HepG2 (cell line): Measurements from ENCODE around the gene PCDHA13.

Source experiments
- CHD2 ChIP-seq: IDR thresholded peaks from 2 replicates; pipeline ENCODE4 v1.6.1; 2011; ENCODE audit warnings: low read depth, low read length, improper control_type of control experiment
- EP300 ChIP-seq, 3 experiments: sonication (generic) in 1 of 3; formaldehyde crosslinking in 1 of 3; IDR thresholded peaks; 2 replicates each; pipeline versions ENCODE4 v1.5.1 to v1.6.1; 2011 to 2020; ENCODE audit warnings: low read depth in 2 of 3, low read length in 2 of 3, borderline replicate concordance in 1 of 3, improper control_type of control experiment in 1 of 3, mild to moderate bottlenecking in 1 of 3, missing genetic modification reagents in 1 of 3, moderate library complexity in 1 of 3
- FOXM1 ChIP-seq: sonication (generic); formaldehyde crosslinking; IDR thresholded peaks from 2 replicates; pipeline ENCODE4 v1.5.0; 2020; ENCODE audit warnings: missing genetic modification reagents
- GATAD1 ChIP-seq: IDR thresholded peaks from 2 replicates; pipeline ENCODE4 v1.6.1; 2016; ENCODE audit warnings: missing genetic modification reagents, missing compliant biosample characterization
- HDAC2 ChIP-seq: sonication (generic); formaldehyde crosslinking; IDR thresholded peaks from 2 replicates; pipeline ENCODE4 v1.4.0; 2020; ENCODE audit warnings: missing genetic modification reagents
- MYNN ChIP-seq: sonication (generic); formaldehyde crosslinking; IDR thresholded peaks from 2 replicates; pipeline ENCODE4 v1.4.0; 2020; ENCODE audit warnings: mild to moderate bottlenecking, low read depth, missing genetic modification reagents
- POLR2A ChIP-seq, 2 experiments: IDR thresholded peaks; 2 replicates each; pipeline ENCODE4 v1.6.1; 2011; ENCODE audit warnings: low read depth in 2 of 2, low read length in 2 of 2, mild to moderate bottlenecking in 1 of 2, moderate library complexity in 1 of 2; ENCODE audit not compliant: insufficient read depth in 1 of 2
- TCF7L2 ChIP-seq: IDR thresholded peaks from 2 replicates; pipeline ENCODE4 v1.6.1; 2011; ENCODE audit warnings: mild to moderate bottlenecking, low read depth, low read length, moderate library complexity
- TP53 ChIP-seq: sonication (generic); formaldehyde crosslinking; conservative IDR thresholded peaks from 2 replicates; pipeline ENCODE4 v1.4.0; 2020; ENCODE audit warnings: missing genetic modification reagents
- TF ChIP-seq, protein P1 (sequence below): IDR thresholded peaks from 2 replicates; pipeline ENCODE4 v1.6.1; 2012; ENCODE audit warnings: inconsistent platforms
- TF ChIP-seq, protein P2 (sequence below), 2 experiments: sonication (generic) in 1 of 2; formaldehyde crosslinking in 1 of 2; IDR thresholded peaks; 2 replicates each; pipeline versions ENCODE4 v1.4.0 to v1.6.1; 2018 to 2020; ENCODE audit warnings: missing genetic modification reagents in 2 of 2, borderline replicate concordance in 1 of 2, low read depth in 1 of 2, mild to moderate bottlenecking in 1 of 2, missing biosample characterization in 1 of 2
- TF ChIP-seq, protein P3 (sequence below): sonication (generic); formaldehyde crosslinking; IDR thresholded peaks from 2 replicates; pipeline ENCODE4 v1.5.0; 2020; ENCODE audit warnings: mild to moderate bottlenecking, missing genetic modification reagents, moderate library complexity
- TF ChIP-seq, protein P4 (sequence below): sonication (generic); formaldehyde crosslinking; IDR thresholded peaks from 2 replicates; pipeline ENCODE4 v1.4.0; 2020; ENCODE audit warnings: missing genetic modification reagents
- TF ChIP-seq, protein P5 (sequence below), 2 experiments: fragments of 450-650 bp in 1 of 2; sonication (generic) in 1 of 2; formaldehyde crosslinking in 1 of 2; IDR thresholded peaks; 2 replicates each; pipeline versions ENCODE4 v1.6.1 to v1.8.0; 2016 to 2022; ENCODE audit warnings: antibody characterized with exemption in 1 of 2, mild to moderate bottlenecking in 1 of 2, missing genetic modification reagents in 1 of 2

DNA sequence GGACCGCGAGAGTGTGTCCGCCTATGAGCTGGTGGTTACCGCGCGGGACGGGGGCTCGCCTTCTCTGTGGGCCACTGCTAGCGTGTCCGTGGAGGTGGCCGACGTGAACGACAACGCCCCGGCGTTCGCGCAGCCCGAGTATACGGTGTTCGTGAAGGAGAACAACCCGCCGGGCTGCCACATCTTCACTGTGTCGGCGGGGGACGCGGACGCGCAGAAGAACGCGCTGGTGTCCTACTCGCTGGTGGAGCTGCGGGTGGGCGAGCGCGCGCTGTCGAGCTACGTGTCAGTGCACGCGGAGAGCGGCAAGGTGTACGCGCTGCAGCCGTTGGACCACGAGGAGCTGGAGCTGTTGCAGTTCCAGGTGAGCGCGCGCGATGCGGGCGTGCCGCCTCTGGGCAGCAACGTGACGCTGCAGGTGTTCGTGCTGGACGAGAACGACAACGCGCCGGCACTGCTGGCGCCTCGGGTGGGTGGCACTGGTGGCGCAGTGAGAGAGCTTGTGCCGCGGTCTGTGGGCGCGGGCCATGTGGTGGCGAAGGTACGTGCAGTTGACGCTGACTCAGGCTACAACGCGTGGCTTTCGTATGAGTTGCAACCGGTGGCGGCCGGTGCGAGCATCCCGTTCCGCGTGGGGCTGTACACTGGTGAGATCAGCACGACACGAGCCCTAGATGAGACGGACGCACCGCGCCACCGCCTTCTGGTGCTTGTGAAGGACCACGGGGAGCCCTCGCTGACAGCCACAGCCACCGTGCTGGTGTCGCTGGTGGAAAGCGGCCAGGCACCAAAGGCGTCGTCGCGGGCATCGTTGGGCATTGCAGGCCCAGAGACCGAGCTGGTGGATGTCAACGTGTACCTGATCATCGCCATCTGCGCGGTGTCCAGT lies 46.1 kb upstream of the PCDHA13 start:
- no peak for TF ChIP-seq POLR2A (IDR thresholded peaks at IDR 0.05; ENCODE audit: insufficient read depth in 1 of 2, low read depth in 2 of 2, low read length in 2 of 2)
- TF ChIP-seq, protein P1, sequence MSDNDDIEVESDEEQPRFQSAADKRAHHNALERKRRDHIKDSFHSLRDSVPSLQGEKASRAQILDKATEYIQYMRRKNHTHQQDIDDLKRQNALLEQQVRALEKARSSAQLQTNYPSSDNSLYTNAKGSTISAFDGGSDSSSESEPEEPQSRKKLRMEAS = no peak
- TF ChIP-seq, protein P2, sequence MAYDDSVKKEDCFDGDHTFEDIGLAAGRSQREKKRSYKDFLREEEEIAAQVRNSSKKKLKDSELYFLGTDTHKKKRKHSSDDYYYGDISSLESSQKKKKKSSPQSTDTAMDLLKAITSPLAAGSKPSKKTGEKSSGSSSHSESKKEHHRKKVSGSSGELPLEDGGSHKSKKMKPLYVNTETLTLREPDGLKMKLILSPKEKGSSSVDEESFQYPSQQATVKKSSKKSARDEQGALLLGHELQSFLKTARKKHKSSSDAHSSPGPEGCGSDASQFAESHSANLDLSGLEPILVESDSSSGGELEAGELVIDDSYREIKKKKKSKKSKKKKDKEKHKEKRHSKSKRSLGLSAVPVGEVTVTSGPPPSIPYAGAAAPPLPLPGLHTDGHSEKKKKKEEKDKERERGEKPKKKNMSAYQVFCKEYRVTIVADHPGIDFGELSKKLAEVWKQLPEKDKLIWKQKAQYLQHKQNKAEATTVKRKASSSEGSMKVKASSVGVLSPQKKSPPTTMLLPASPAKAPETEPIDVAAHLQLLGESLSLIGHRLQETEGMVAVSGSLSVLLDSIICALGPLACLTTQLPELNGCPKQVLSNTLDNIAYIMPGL (CRISPR knock-in tag; IDR thresholded peaks at IDR 0.05; ENCODE audit: borderline replicate concordance in 1 of 2, low read depth in 1 of 2) = no peak
- TF ChIP-seq MYNN (CRISPR knock-in tag) = no peak
- TF ChIP-seq HDAC2 (CRISPR knock-in tag) = no peak
- TF ChIP-seq TP53 = no peak
- TF ChIP-seq TCF7L2 = no peak
- no peak for TF ChIP-seq EP300 (IDR thresholded peaks at IDR 0.05; ENCODE audit: low read depth in 2 of 2, low read length in 2 of 2)
- no peak for TF ChIP-seq EP300 (CRISPR knock-in tag; IDR thresholded peaks at IDR 0.05; ENCODE audit: borderline replicate concordance)
- TF ChIP-seq, protein P3, sequence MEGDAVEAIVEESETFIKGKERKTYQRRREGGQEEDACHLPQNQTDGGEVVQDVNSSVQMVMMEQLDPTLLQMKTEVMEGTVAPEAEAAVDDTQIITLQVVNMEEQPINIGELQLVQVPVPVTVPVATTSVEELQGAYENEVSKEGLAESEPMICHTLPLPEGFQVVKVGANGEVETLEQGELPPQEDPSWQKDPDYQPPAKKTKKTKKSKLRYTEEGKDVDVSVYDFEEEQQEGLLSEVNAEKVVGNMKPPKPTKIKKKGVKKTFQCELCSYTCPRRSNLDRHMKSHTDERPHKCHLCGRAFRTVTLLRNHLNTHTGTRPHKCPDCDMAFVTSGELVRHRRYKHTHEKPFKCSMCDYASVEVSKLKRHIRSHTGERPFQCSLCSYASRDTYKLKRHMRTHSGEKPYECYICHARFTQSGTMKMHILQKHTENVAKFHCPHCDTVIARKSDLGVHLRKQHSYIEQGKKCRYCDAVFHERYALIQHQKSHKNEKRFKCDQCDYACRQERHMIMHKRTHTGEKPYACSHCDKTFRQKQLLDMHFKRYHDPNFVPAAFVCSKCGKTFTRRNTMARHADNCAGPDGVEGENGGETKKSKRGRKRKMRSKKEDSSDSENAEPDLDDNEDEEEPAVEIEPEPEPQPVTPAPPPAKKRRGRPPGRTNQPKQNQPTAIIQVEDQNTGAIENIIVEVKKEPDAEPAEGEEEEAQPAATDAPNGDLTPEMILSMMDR (CRISPR knock-in tag) = no peak
- no peak for TF ChIP-seq GATAD1 (CRISPR knock-in tag)
- TF ChIP-seq, protein P4, sequence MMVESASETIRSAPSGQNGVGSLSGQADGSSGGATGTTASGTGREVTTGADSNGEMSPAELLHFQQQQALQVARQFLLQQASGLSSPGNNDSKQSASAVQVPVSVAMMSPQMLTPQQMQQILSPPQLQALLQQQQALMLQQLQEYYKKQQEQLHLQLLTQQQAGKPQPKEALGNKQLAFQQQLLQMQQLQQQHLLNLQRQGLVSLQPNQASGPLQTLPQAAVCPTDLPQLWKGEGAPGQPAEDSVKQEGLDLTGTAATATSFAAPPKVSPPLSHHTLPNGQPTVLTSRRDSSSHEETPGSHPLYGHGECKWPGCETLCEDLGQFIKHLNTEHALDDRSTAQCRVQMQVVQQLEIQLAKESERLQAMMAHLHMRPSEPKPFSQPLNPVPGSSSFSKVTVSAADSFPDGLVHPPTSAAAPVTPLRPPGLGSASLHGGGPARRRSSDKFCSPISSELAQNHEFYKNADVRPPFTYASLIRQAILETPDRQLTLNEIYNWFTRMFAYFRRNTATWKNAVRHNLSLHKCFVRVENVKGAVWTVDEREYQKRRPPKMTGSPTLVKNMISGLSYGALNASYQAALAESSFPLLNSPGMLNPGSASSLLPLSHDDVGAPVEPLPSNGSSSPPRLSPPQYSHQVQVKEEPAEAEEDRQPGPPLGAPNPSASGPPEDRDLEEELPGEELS (CRISPR knock-in tag) = no peak
- TF ChIP-seq, protein P5, sequence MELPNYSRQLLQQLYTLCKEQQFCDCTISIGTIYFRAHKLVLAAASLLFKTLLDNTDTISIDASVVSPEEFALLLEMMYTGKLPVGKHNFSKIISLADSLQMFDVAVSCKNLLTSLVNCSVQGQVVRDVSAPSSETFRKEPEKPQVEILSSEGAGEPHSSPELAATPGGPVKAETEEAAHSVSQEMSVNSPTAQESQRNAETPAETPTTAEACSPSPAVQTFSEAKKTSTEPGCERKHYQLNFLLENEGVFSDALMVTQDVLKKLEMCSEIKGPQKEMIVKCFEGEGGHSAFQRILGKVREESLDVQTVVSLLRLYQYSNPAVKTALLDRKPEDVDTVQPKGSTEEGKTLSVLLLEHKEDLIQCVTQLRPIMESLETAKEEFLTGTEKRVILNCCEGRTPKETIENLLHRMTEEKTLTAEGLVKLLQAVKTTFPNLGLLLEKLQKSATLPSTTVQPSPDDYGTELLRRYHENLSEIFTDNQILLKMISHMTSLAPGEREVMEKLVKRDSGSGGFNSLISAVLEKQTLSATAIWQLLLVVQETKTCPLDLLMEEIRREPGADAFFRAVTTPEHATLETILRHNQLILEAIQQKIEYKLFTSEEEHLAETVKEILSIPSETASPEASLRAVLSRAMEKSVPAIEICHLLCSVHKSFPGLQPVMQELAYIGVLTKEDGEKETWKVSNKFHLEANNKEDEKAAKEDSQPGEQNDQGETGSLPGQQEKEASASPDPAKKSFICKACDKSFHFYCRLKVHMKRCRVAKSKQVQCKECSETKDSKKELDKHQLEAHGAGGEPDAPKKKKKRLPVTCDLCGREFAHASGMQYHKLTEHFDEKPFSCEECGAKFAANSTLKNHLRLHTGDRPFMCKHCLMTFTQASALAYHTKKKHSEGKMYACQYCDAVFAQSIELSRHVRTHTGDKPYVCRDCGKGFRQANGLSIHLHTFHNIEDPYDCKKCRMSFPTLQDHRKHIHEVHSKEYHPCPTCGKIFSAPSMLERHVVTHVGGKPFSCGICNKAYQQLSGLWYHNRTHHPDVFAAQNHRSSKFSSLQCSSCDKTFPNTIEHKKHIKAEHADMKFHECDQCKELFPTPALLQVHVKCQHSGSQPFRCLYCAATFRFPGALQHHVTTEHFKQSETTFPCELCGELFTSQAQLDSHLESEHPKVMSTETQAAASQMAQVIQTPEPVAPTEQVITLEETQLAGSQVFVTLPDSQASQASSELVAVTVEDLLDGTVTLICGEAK (IDR thresholded peaks at IDR 0.05) = no peak
- TF ChIP-seq, protein P5 (CRISPR knock-in tag; IDR thresholded peaks at IDR 0.05) = no peak
- TF ChIP-seq FOXM1 = no peak
- no peak for TF ChIP-seq CHD2
